WTC11 (cell line): Measurements from ENCODE around the gene CNGA2. TPM values are rescaled to one million over a fixed set of nuclear protein-coding genes. Genes with fewer than 3 reads are reported as not detected.

Experiments used
- ATAC-seq: fragments of 200-7000 bp; cut with Tn5 transposase; 2 replicates; pipeline ENCODE4 v1.10.0; 2021; ENCODE audit warnings: mild to moderate bottlenecking, moderate library complexity
- CTCF ChIA-PET: fragments of 300-600 bp; sonication (Branson Sonifier 250); formaldehyde crosslinking; loops from one replicate; lab custom pipeline; 2021; ENCODE audit warnings: antibody characterized with exemption; lab: Charles Lee
- POLR2A ChIA-PET: fragments of 350-600 bp; sonication (Branson Sonifier 250); formaldehyde crosslinking; loops from one replicate; lab custom pipeline; 2021; ENCODE audit warnings: antibody characterized with exemption; lab: Charles Lee
- DNase-seq: peaks from one replicate; pipeline ENCODE4 v3.0.0; 2021; ENCODE audit warnings: low spot score
- H3K27ac Mint-ChIP-seq: 2 replicates; pipeline ENCODE4 v1.8.0; 2021; ENCODE audit warnings: mixed read lengths
- H3K27me3 Mint-ChIP-seq: 2 replicates; pipeline ENCODE4 v1.8.0; 2021; ENCODE audit warnings: low read depth, mild to moderate bottlenecking, moderate library complexity, mixed read lengths
- H3K36me3 Mint-ChIP-seq: 2 replicates; pipeline ENCODE4 v1.8.0; 2021; ENCODE audit warnings: mixed read lengths
- H3K4me1 Mint-ChIP-seq: 2 replicates; pipeline ENCODE4 v1.8.0; 2022; ENCODE audit warnings: mixed read lengths
- H3K4me3 Mint-ChIP-seq: 2 replicates; pipeline ENCODE4 v1.8.0; 2021; ENCODE audit warnings: mild to moderate bottlenecking, moderate library complexity, mixed read lengths
- H3K9me3 Mint-ChIP-seq: 2 replicates; pipeline ENCODE4 v1.8.0; 2021; ENCODE audit warnings: mixed read lengths
- AFF4 ChIP-seq: sonication (generic); formaldehyde crosslinking; IDR thresholded peaks from 2 replicates; pipeline ENCODE4 v1.8.1; 2023; ENCODE audit warnings: mild to moderate bottlenecking, missing genetic modification reagents, borderline replicate concordance
- AR ChIP-seq: fragments of 250-450 bp; sonication (Bioruptor Pico); IDR thresholded peaks from 2 replicates; pipeline ENCODE4 v1.9.0; 2021; ENCODE audit warnings: mild to moderate bottlenecking
- CBFB ChIP-seq: sonication (generic); formaldehyde crosslinking; IDR thresholded peaks from 2 replicates; pipeline ENCODE4 v1.8.1; 2022; ENCODE audit warnings: mild to moderate bottlenecking, low read depth, missing genetic modification reagents
- CREB1 ChIP-seq: sonication (generic); formaldehyde crosslinking; IDR thresholded peaks from 2 replicates; pipeline ENCODE4 v1.8.0; 2023; ENCODE audit warnings: mild to moderate bottlenecking, missing genetic modification reagents
- ETV6 ChIP-seq: sonication (generic); formaldehyde crosslinking; IDR thresholded peaks from 2 replicates; pipeline ENCODE4 v1.8.1; 2022; ENCODE audit warnings: mild to moderate bottlenecking, missing genetic modification reagents
- GTF2I ChIP-seq: fragments of 250-450 bp; sonication (Bioruptor Pico); conservative IDR thresholded peaks from 2 replicates; pipeline ENCODE4 v1.4.0; 2021; ENCODE audit warnings: mild to moderate bottlenecking
- HMGA2 ChIP-seq: fragments of 250-450 bp; sonication (Bioruptor Pico); IDR thresholded peaks from 2 replicates; pipeline ENCODE4 v1.4.0; 2021; ENCODE audit warnings: mild to moderate bottlenecking, moderate library complexity
- IRF1 ChIP-seq: sonication (generic); formaldehyde crosslinking; IDR thresholded peaks from 2 replicates; pipeline ENCODE4 v1.8.0; 2023; ENCODE audit warnings: missing genetic modification reagents
- IRF2 ChIP-seq: sonication (generic); formaldehyde crosslinking; IDR thresholded peaks from 2 replicates; pipeline ENCODE4 v1.8.0; 2022; ENCODE audit warnings: low read depth, missing genetic modification reagents, borderline replicate concordance
- OVOL2 ChIP-seq: fragments of 250-450 bp; sonication (Bioruptor Pico); IDR thresholded peaks from 2 replicates; pipeline ENCODE4 v1.9.0; 2021; ENCODE audit warnings: mild to moderate bottlenecking, borderline replicate concordance
- ZNF281 ChIP-seq: sonication (generic); formaldehyde crosslinking; IDR thresholded peaks from 2 replicates; pipeline ENCODE4 v1.8.0; 2023; ENCODE audit warnings: mild to moderate bottlenecking, missing genetic modification reagents
- ZNF423 ChIP-seq: fragments of 250-450 bp; sonication (Bioruptor Pico); IDR thresholded peaks from 2 replicates; pipeline ENCODE4 v2.1.2; 2022; ENCODE audit warnings: mild to moderate bottlenecking, moderate library complexity
- total RNA-seq: library from RNA; stranded (reverse); gene quantifications from 3 replicates; pipeline ENCODE4 v1.2.3, GENCODE V29; 2021
- TF ChIP-seq, protein P1 (sequence below): sonication (generic); formaldehyde crosslinking; IDR thresholded peaks from 2 replicates; pipeline ENCODE4 v1.8.0; 2022; ENCODE audit warnings: missing genetic modification reagents
- TF ChIP-seq, protein P2 (sequence below): sonication (generic); formaldehyde crosslinking; IDR thresholded peaks from 2 replicates; pipeline ENCODE4 v1.8.1; 2023; ENCODE audit warnings: mild to moderate bottlenecking, moderate library complexity, missing genetic modification reagents

CNGA2 gene
- total RNA-seq, 1 experiment from 2014 or later = not detected

GRCh38 chrX:151779258-151779657 lies 44.7 kb downstream of the CNGA2 start (continued):
- no peak for TF ChIP-seq IRF1 (CRISPR knock-in tag)
- TF ChIP-seq, protein P1, sequence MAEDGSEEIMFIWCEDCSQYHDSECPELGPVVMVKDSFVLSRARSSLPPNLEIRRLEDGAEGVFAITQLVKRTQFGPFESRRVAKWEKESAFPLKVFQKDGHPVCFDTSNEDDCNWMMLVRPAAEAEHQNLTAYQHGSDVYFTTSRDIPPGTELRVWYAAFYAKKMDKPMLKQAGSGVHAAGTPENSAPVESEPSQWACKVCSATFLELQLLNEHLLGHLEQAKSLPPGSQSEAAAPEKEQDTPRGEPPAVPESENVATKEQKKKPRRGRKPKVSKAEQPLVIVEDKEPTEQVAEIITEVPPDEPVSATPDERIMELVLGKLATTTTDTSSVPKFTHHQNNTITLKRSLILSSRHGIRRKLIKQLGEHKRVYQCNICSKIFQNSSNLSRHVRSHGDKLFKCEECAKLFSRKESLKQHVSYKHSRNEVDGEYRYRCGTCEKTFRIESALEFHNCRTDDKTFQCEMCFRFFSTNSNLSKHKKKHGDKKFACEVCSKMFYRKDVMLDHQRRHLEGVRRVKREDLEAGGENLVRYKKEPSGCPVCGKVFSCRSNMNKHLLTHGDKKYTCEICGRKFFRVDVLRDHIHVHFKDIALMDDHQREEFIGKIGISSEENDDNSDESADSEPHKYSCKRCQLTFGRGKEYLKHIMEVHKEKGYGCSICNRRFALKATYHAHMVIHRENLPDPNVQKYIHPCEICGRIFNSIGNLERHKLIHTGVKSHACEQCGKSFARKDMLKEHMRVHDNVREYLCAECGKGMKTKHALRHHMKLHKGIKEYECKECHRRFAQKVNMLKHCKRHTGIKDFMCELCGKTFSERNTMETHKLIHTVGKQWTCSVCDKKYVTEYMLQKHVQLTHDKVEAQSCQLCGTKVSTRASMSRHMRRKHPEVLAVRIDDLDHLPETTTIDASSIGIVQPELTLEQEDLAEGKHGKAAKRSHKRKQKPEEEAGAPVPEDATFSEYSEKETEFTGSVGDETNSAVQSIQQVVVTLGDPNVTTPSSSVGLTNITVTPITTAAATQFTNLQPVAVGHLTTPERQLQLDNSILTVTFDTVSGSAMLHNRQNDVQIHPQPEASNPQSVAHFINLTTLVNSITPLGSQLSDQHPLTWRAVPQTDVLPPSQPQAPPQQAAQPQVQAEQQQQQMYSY = no peak
- TF ChIP-seq, protein P2, sequence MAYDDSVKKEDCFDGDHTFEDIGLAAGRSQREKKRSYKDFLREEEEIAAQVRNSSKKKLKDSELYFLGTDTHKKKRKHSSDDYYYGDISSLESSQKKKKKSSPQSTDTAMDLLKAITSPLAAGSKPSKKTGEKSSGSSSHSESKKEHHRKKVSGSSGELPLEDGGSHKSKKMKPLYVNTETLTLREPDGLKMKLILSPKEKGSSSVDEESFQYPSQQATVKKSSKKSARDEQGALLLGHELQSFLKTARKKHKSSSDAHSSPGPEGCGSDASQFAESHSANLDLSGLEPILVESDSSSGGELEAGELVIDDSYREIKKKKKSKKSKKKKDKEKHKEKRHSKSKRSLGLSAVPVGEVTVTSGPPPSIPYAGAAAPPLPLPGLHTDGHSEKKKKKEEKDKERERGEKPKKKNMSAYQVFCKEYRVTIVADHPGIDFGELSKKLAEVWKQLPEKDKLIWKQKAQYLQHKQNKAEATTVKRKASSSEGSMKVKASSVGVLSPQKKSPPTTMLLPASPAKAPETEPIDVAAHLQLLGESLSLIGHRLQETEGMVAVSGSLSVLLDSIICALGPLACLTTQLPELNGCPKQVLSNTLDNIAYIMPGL = no peak
- TF ChIP-seq CBFB (CRISPR knock-in tag) = no peak
- TF ChIP-seq ZNF281 = no peak
- TF ChIP-seq AR = no peak
- TF ChIP-seq ETV6 (CRISPR knock-in tag) = no peak
- no peak for TF ChIP-seq HMGA2
- TF ChIP-seq OVOL2 (CRISPR knock-in tag) = no peak
- TF ChIP-seq IRF2 (CRISPR knock-in tag) = no peak
- TF ChIP-seq, all 79 proteins: peak for 0

DNA sequence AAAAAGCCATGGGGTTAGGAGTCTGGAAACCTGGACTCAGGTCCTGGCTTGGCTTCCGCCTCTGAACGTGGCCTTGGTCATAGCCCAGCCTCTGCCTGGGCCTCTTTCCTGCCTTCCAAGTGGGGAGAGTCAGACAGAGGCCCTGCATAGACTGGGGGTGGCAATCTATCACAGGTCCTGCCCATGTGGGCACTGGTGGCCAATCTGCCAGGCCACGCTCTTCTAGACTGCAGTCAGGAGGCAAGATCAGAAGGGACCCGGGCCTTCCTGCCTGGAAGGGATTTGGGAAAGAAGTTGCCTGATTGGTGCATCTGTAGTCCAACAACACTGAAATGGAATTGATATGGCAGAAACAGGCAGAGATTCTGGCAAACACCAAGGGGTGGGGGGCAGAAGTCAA lies 46.1 kb downstream of the CNGA2 start:
- H3K4me1 Mint-ChIP-seq = peaks cover 15% of the 10 kb centered on the region
- DNase-seq (no peak), ATAC-seq (no peak)
- CTCF ChIA-PET = no interaction called here
- no peak for TF ChIP-seq ZNF423 (CRISPR knock-in tag)
- H3K9me3 Mint-ChIP-seq = no peaks in the 10 kb centered on the region
- POLR2A ChIA-PET = no interaction called here
- H3K27ac Mint-ChIP-seq = no peak overlapping the region
- no peak overlapping the region for H3K4me3 Mint-ChIP-seq
- no peaks in the 10 kb centered on the region for H3K36me3 Mint-ChIP-seq
- H3K27me3 Mint-ChIP-seq = no peaks in the 10 kb centered on the region; the same call in 1 of the 2 replicates

GRCh38 chrX:151789179-151789800 lies 54.7 kb downstream of the CNGA2 start:
- ChIA-PET CTCF (no interaction called here), POLR2A (no interaction called here)
- no peak for ATAC-seq
- Mint-ChIP-seq H3K27me3 (no peaks in the 10 kb centered on the region), H3K4me1 (no peaks in the 10 kb centered on the region), H3K9me3 (no peaks in the 10 kb centered on the region), H3K36me3 (no peaks in the 10 kb centered on the region), H3K4me3 (no peak overlapping the region), H3K27ac (no peak overlapping the region)
- DNase-seq = no peak
- no peak for TF ChIP-seq GTF2I
- TF ChIP-seq AFF4 (CRISPR knock-in tag) = no peak
- TF ChIP-seq CREB1 (CRISPR knock-in tag) = no peak
